Measurements from ENCODE around the gene SYNDIG1. TPM values are rescaled to one million over a fixed set of nuclear protein-coding genes. Genes with fewer than 3 reads are reported as not detected.

The SYNDIG1 gene
- total and polyA plus RNA-seq, 5 donors from 2014 or later, result not detected

DNA sequence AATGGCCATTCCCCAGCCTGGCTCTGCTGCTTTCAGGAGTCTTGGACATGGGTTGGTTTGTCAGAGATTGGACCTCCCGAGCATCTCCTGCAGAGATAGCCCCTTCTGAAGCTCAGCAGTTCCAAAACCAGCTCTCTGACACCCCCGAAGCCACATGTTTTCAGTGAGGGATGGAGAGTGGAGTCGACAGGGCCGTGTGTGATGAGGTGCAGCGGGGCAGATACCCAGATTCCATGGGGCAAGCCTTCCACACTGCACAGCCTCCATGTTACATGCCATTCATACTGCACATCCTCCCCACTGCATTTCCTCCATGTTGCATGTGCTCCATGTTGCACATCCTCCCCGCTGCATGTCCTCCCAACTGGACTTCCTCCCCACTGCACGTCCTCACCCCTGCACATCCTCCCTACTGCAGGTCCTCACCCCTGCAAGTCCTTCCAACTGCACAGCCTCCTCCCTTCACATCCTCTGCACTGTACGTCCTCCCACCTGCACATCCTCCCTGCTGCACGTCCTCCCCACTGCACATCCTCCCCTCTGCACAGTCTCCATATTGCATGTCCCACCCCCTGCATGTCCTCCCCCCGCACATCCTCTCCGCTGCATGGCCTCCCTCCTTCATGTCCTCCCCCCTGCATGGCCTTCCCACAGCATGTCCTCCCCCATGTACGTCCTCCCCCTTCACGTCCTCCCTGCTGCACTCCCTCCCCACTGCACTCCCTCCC, 112.2 kb downstream of the SYNDIG1 start:
- no peak overlapping the region for H3K4me3 Mint-ChIP-seq
- Histone ChIP-seq H3K4me3 (ENCODE audit: low read depth, low read length) (no peak overlapping the region), H3K4me1 (ENCODE audit: control insufficient read depth, insufficient read depth, low read length, poor library complexity, severe bottlenecking) (no peaks in the 10 kb centered on the region), H3K9me3 (ENCODE audit: control insufficient read depth in 2 of 2, low read length in 2 of 2) (no peaks in the 10 kb centered on the region), H3K27me3 (ENCODE audit: control insufficient read depth, insufficient read depth, low read length) (no peaks in the 10 kb centered on the region), H3K27ac (ENCODE audit: insufficient read depth, low read length, poor library complexity, severe bottlenecking) (no peak overlapping the region), H3K36me3 (ENCODE audit: control insufficient read depth, insufficient read depth, low read length) (no peaks in the 10 kb centered on the region)
- H3K36me3 Mint-ChIP-seq, result no peaks in the 10 kb centered on the region
- no peak for DNase-seq
- H3K9me3 Mint-ChIP-seq, result peaks cover 0 to 1% (median 0%) of the 10 kb centered on the region in 7 donors
- no peak overlapping the region for H3K27ac Mint-ChIP-seq
- ATAC-seq (ENCODE audit: low read depth in 2 of 2), result no peak
- no peaks in the 10 kb centered on the region for H3K4me1 Mint-ChIP-seq
- no peaks in the 10 kb centered on the region for H3K27me3 Mint-ChIP-seq

DNA sequence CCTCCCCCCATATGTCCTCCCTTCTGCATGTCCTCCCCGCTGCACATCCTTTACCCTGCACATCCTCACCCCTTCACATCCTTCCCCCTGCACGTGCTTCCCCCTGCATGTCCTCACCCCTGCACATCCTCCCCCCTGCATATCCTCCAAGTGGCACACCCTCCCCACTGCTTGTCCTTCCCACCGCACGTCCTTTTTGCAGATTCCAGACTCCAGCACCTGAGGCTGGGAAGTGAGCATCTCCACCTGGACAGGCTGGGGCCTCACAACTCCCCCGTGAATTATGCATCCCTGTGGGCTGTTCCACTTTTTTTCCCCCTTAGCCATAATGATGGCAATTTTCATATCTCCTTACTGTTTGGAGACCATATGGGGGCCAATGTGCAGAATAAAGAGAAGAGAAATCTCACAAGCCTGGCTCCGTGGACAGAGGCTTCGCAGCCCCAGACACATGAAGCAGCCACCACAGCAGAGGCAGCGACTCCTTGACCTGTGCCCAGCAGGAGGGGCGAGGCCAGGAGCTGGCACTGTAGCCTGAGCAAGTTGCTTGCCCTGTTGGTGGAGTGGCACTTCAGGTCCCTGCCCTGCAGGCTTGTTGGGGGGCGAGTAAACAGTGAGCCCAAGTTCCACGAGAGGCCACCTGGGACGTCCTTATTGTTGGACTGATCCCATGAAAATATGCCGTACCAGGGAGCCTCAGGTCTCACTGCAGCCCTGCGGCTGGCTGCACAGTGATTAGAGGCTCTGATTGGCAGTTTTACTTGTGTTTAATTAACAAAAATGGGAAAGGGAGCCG, 113.1 kb downstream of the SYNDIG1 start:
- H3K27ac Mint-ChIP-seq, result no peak overlapping the region
- peaks cover 0 to 1% (median 0%) of the 10 kb centered on the region in 7 donors for H3K9me3 Mint-ChIP-seq

DNA sequence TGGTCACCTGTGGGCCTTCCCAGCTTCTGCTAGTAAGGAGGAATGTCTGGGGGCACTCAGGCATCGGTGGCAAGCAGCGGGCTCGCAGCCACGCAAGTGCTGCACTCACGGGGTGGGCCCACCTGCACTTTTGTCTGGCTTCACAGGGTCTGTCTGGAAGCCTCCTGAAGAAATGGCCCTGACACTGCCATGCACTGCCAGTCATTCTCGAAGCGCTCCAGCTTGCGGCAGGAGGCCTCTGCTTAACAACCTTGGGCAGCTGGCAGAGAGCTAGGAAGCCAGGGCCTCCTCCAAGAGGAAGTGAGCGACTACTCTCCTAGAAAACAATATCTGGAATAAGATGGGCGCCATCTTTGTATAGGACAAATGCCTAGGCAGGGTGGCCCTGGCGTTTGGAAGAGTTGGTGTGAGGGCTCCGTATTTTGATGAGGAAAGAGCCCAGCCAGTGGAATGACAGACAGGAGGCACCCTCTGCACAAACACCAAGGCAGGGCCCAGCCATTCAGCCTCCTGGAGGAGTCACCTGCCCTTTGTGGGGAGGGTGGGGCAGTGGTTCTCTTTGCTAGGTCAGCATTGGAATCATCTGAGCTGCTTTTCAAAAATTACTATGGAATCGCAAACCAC, 113.9 kb downstream of the SYNDIG1 start:
- Histone ChIP-seq H3K9me3 (ENCODE audit: control insufficient read depth in 2 of 2, low read length in 2 of 2) (no peaks in the 10 kb centered on the region), H3K27me3 (ENCODE audit: control insufficient read depth, insufficient read depth, low read length) (no peaks in the 10 kb centered on the region), H3K36me3 (ENCODE audit: control insufficient read depth, insufficient read depth, low read length) (no peaks in the 10 kb centered on the region), H3K4me3 (ENCODE audit: low read depth, low read length) (no peak overlapping the region), H3K4me1 (ENCODE audit: control insufficient read depth, insufficient read depth, low read length, poor library complexity, severe bottlenecking) (no peaks in the 10 kb centered on the region), H3K27ac (ENCODE audit: insufficient read depth, low read length, poor library complexity, severe bottlenecking) (no peak overlapping the region)
- no peaks in the 10 kb centered on the region for H3K27me3 Mint-ChIP-seq
- peaks cover 0 to 1% (median 0%) of the 10 kb centered on the region in 7 donors for H3K9me3 Mint-ChIP-seq
- ATAC-seq (ENCODE audit: low read depth in 2 of 2) (no peak), DNase-seq (no peak)
- no peak overlapping the region for H3K27ac Mint-ChIP-seq
- H3K36me3 Mint-ChIP-seq, result no peaks in the 10 kb centered on the region
- H3K4me3 Mint-ChIP-seq, result no peak overlapping the region
- H3K4me1 Mint-ChIP-seq, result no peaks in the 10 kb centered on the region

More for the DNA sequence above, 113.1 kb downstream of the SYNDIG1 start:
- DNase-seq (no peak), ATAC-seq (ENCODE audit: low read depth in 2 of 2) (no peak)
- Histone ChIP-seq H3K27me3 (ENCODE audit: control insufficient read depth, insufficient read depth, low read length) (no peaks in the 10 kb centered on the region), H3K4me3 (ENCODE audit: low read depth, low read length) (no peak overlapping the region), H3K27ac (ENCODE audit: insufficient read depth, low read length, poor library complexity, severe bottlenecking) (no peak overlapping the region), H3K36me3 (ENCODE audit: control insufficient read depth, insufficient read depth, low read length) (no peaks in the 10 kb centered on the region), H3K4me1 (ENCODE audit: control insufficient read depth, insufficient read depth, low read length, poor library complexity, severe bottlenecking) (no peaks in the 10 kb centered on the region), H3K9me3 (ENCODE audit: control insufficient read depth in 2 of 2, low read length in 2 of 2) (no peaks in the 10 kb centered on the region)
- H3K36me3 Mint-ChIP-seq, result no peaks in the 10 kb centered on the region
- no peaks in the 10 kb centered on the region for H3K27me3 Mint-ChIP-seq
- no peak overlapping the region for H3K4me3 Mint-ChIP-seq
- H3K4me1 Mint-ChIP-seq, result no peaks in the 10 kb centered on the region

DNA sequence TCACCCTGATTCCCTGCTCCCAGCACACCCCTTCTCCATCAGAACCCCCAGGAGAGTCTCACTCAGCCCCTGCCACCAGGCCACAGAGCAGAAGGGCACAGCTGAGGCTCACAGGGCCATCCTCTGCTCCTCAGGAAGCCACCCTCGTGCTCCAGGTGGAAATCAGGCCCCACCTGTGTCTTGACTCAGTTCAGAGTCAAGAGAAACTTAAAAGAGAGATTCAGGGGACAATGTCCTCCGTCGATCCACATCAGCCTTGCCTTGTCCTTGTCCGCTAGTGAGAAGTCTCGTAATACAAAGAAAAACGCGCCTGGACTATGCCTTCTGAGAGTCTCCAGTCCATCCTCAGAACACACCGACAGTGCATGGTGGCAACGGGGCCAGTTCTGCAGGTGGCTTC, 114.6 kb downstream of the SYNDIG1 start:
- ATAC-seq (ENCODE audit: low read depth in 2 of 2) (no peak), DNase-seq (no peak)
- Mint-ChIP-seq H3K4me3 (no peak overlapping the region), H3K4me1 (no peaks in the 10 kb centered on the region), H3K27ac (no peak overlapping the region), H3K27me3 (no peaks in the 10 kb centered on the region), H3K36me3 (no peaks in the 10 kb centered on the region), H3K9me3 (peaks cover 0 to 2% (median 0%) of the 10 kb centered on the region in 7 donors)
- no peak overlapping the region for H3K27ac ChIP-seq (ENCODE audit: insufficient read depth, low read length, poor library complexity, severe bottlenecking)
- no peaks in the 10 kb centered on the region for H3K4me1 ChIP-seq (ENCODE audit: control insufficient read depth, insufficient read depth, low read length, poor library complexity, severe bottlenecking)
- H3K4me3 ChIP-seq (ENCODE audit: low read depth, low read length), result no peak overlapping the region
- H3K9me3 ChIP-seq (ENCODE audit: control insufficient read depth in 2 of 2, low read length in 2 of 2), result no peaks in the 10 kb centered on the region
- no peaks in the 10 kb centered on the region for H3K36me3 ChIP-seq (ENCODE audit: control insufficient read depth, insufficient read depth, low read length)
- H3K27me3 ChIP-seq (ENCODE audit: control insufficient read depth, insufficient read depth, low read length), result no peaks in the 10 kb centered on the region

DNA sequence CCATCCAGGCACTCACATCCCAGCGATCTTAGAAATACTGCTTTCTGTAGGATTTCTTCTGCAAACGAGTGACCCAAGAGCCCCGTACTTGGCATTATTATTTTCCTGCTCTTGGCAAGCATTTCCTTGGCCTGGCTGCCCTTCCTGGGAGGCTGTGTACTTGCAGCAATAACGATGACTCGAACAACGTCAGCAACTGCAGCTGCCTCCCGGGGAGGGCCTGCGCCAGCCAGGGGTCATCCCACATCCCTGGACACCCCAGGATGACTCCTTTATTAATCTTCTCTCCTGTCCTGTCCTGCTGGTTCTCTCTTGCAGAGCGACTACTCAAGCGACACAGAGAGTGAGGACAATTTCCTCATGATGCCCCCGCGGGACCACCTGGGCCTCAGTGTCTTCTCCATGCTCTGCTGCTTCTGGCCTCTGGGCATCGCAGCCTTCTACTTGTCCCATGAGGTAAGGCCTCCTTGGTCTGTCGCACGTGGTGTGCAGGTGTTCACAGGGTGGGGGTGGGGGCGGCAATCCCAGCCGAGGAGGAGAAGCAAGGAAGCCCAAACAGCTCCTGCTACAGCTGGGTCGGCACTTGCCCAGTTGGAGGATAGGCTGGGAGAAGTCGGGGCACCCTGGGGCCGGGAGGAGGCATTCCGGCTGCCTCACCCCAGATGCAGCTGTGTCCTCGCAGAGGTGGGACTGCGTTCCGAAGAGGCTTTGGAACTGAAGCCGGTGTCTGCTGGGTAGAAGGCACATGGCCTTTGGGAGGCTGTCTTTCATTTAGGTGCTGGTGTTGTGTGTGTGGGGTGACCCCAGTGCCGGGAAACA, 115.3 kb downstream of the SYNDIG1 start:
- no peaks in the 10 kb centered on the region for H3K4me1 ChIP-seq (ENCODE audit: control insufficient read depth, insufficient read depth, low read length, poor library complexity, severe bottlenecking)
- no peak overlapping the region for H3K27ac ChIP-seq (ENCODE audit: insufficient read depth, low read length, poor library complexity, severe bottlenecking)
- Mint-ChIP-seq H3K27me3 (no peaks in the 10 kb centered on the region), H3K4me3 (no peak overlapping the region), H3K27ac (no peak overlapping the region), H3K36me3 (no peaks in the 10 kb centered on the region), H3K9me3 (peaks cover 0 to 2% (median 0%) of the 10 kb centered on the region in 7 donors), H3K4me1 (no peaks in the 10 kb centered on the region)
- no peaks in the 10 kb centered on the region for H3K27me3 ChIP-seq (ENCODE audit: control insufficient read depth, insufficient read depth, low read length)
- H3K36me3 ChIP-seq (ENCODE audit: control insufficient read depth, insufficient read depth, low read length), result no peaks in the 10 kb centered on the region
- DNase-seq, result no peak
- no peak for ATAC-seq (ENCODE audit: low read depth in 2 of 2)
- H3K4me3 ChIP-seq (ENCODE audit: low read depth, low read length), result no peak overlapping the region
- no peaks in the 10 kb centered on the region for H3K9me3 ChIP-seq (ENCODE audit: control insufficient read depth in 2 of 2, low read length in 2 of 2)

DNA sequence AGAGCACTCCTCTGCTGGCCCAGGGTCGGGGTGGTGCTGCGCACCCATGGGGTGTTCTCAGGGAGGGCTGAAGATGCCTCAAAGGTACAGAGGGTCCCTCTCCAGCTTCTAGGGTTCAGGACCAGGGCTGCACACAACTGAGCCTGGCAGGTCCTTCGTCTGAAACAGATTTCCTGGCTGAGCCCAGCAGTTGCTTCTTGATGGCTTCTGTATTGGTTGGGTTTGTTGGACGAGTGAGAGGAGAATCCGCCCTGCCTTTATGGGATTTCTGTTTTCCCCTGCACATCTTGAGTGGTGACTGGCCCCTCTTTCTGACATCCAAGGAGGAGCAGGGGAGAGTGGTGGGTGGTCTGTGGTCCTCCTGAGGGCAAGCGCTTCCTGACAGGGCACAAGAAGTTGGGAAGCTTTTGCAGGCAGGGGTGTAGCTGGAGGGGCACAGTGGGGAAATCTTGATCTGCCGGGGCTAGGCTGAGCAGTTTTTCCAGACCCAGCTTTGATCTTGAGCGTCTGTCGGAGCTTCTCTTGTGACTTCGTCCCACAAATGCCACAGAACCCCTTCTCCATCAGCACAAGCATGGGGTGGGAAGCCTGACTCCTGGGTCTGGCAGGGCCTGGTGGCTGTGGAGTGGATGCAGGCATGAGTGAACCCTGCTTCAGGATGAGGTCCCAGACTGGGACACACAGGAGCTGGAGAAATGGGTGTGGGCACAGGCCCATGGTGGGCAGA, 116.5 kb downstream of the SYNDIG1 start:
- ATAC-seq (ENCODE audit: low read depth in 2 of 2), result no peak
- no peaks in the 10 kb centered on the region for H3K27me3 Mint-ChIP-seq
- Histone ChIP-seq H3K36me3 (ENCODE audit: control insufficient read depth, insufficient read depth, low read length) (no peaks in the 10 kb centered on the region), H3K4me3 (ENCODE audit: low read depth, low read length) (no peak overlapping the region), H3K4me1 (ENCODE audit: control insufficient read depth, insufficient read depth, low read length, poor library complexity, severe bottlenecking) (no peaks in the 10 kb centered on the region), H3K27ac (ENCODE audit: insufficient read depth, low read length, poor library complexity, severe bottlenecking) (no peak overlapping the region), H3K9me3 (ENCODE audit: control insufficient read depth in 2 of 2, low read length in 2 of 2) (no peaks in the 10 kb centered on the region), H3K27me3 (ENCODE audit: control insufficient read depth, insufficient read depth, low read length) (no peaks in the 10 kb centered on the region)
- no peak overlapping the region for H3K4me3 Mint-ChIP-seq
- H3K36me3 Mint-ChIP-seq, result no peaks in the 10 kb centered on the region
- H3K4me1 Mint-ChIP-seq, result no peaks in the 10 kb centered on the region
- DNase-seq, result no peak
- no peak overlapping the region for H3K27ac Mint-ChIP-seq
- peaks cover 0 to 2% (median 0%) of the 10 kb centered on the region in 7 donors for H3K9me3 Mint-ChIP-seq

DNA sequence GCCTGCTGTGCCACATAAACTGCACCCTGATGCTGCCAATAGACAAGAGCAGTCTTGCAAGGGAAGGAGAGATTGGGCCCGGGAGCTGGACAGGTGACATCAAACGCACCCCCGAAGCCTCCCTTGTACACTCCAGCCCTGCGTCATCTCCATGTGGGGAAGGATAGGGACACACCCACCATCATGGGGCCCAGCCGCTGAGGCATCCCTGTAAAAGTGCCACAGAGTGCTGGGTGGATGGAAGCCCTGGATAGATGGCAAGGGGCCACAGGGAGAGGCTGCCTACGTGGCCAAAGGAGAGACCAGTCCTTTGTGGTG, 117.1 kb downstream of the SYNDIG1 start:
- Mint-ChIP-seq H3K27ac (no peak overlapping the region), H3K4me3 (no peak overlapping the region), H3K27me3 (no peaks in the 10 kb centered on the region), H3K4me1 (no peaks in the 10 kb centered on the region), H3K9me3 (peaks cover 0 to 2% (median 0%) of the 10 kb centered on the region in 7 donors), H3K36me3 (no peaks in the 10 kb centered on the region)
- no peak overlapping the region for H3K27ac ChIP-seq (ENCODE audit: insufficient read depth, low read length, poor library complexity, severe bottlenecking)
- no peaks in the 10 kb centered on the region for H3K4me1 ChIP-seq (ENCODE audit: control insufficient read depth, insufficient read depth, low read length, poor library complexity, severe bottlenecking)
- no peaks in the 10 kb centered on the region for H3K27me3 ChIP-seq (ENCODE audit: control insufficient read depth, insufficient read depth, low read length)
- H3K9me3 ChIP-seq (ENCODE audit: control insufficient read depth in 2 of 2, low read length in 2 of 2), result no peaks in the 10 kb centered on the region
- ATAC-seq (ENCODE audit: low read depth in 2 of 2) (no peak), DNase-seq (no peak)
- H3K36me3 ChIP-seq (ENCODE audit: control insufficient read depth, insufficient read depth, low read length), result no peaks in the 10 kb centered on the region
- no peak overlapping the region for H3K4me3 ChIP-seq (ENCODE audit: low read depth, low read length)

Data from CD4-positive, CD25-positive, alpha-beta regulatory T cell (primary cell).